Panc1 (cell line): ENCODE data around the gene TMEM256.

Experiments
- CTCF ChIP-seq: fragments of 450-650 bp; IDR thresholded peaks from 2 replicates; pipeline ENCODE4 v1.5.1; 2017; ENCODE audit warnings: mild to moderate bottlenecking
- POLR2AphosphoS5 ChIP-seq: IDR thresholded peaks from 2 replicates; pipeline ENCODE4 v1.6.1; 2012; ENCODE audit warnings: mild to moderate bottlenecking, low read depth, low read length, moderate library complexity
- REST ChIP-seq, 2 experiments: IDR thresholded peaks; 2 replicates each; pipeline ENCODE4 v1.6.1; 2011 to 2012; ENCODE audit warnings: low read depth in 2 of 2, control low read depth in 1 of 2, low read length in 1 of 2, mild to moderate bottlenecking in 1 of 2, moderate library complexity in 1 of 2; ENCODE audit not compliant: insufficient read depth in 1 of 2
- SIN3A ChIP-seq: IDR thresholded peaks from 2 replicates; pipeline ENCODE4 v1.6.1; 2012; ENCODE audit warnings: low read depth, mild to moderate bottlenecking, low read length, moderate library complexity, borderline replicate concordance; ENCODE audit not compliant: insufficient read depth
- TCF7L2 ChIP-seq: IDR thresholded peaks from 2 replicates; pipeline ENCODE4 v1.6.1; 2011; ENCODE audit warnings: mild to moderate bottlenecking, low read depth, low read length, inconsistent platforms

- TF ChIP-seq CTCF (no peak), POLR2AphosphoS5 (no peak), TCF7L2 (no peak), REST (IDR thresholded peaks at IDR 0.05; ENCODE audit: insufficient read depth in 1 of 2, low read depth in 2 of 2, low read length in 1 of 2) (no peak), SIN3A (0 out of 2 replicates have a peak, but pooled peaks have one; percentile 49)
Observed at GRCh38 chr17:7393613-7394451, 10.1 kb downstream of the TMEM256 start.
